MM.1S (cell line): Measurements from ENCODE around the gene CRYBG3.

Source experiments
- EZH2 ChIP-seq: fragments of 300-600 bp; sonication (generic); optimal IDR thresholded peaks from 2 replicates; pipeline ENCODE3; 2017; ENCODE audit warnings: low read depth, mild to moderate bottlenecking, antibody characterized with exemption, low read length, mixed read lengths
- TF ChIP-seq, protein P1 (sequence below): fragments of 300-600 bp; sonication (generic); IDR thresholded peaks from 2 replicates; pipeline ENCODE4 v1.5.1; 2016; ENCODE audit warnings: antibody characterized with exemption, low read length, mixed read lengths

GRCh38 chr3:97883736-97884135, 61.9 kb downstream of the CRYBG3 start:
- TF ChIP-seq, protein P1, sequence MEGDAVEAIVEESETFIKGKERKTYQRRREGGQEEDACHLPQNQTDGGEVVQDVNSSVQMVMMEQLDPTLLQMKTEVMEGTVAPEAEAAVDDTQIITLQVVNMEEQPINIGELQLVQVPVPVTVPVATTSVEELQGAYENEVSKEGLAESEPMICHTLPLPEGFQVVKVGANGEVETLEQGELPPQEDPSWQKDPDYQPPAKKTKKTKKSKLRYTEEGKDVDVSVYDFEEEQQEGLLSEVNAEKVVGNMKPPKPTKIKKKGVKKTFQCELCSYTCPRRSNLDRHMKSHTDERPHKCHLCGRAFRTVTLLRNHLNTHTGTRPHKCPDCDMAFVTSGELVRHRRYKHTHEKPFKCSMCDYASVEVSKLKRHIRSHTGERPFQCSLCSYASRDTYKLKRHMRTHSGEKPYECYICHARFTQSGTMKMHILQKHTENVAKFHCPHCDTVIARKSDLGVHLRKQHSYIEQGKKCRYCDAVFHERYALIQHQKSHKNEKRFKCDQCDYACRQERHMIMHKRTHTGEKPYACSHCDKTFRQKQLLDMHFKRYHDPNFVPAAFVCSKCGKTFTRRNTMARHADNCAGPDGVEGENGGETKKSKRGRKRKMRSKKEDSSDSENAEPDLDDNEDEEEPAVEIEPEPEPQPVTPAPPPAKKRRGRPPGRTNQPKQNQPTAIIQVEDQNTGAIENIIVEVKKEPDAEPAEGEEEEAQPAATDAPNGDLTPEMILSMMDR = no peak
- no peak for TF ChIP-seq EZH2
